ENCODE measurements around the gene BMPR1A.

- TF ChIP-seq, protein P1, sequence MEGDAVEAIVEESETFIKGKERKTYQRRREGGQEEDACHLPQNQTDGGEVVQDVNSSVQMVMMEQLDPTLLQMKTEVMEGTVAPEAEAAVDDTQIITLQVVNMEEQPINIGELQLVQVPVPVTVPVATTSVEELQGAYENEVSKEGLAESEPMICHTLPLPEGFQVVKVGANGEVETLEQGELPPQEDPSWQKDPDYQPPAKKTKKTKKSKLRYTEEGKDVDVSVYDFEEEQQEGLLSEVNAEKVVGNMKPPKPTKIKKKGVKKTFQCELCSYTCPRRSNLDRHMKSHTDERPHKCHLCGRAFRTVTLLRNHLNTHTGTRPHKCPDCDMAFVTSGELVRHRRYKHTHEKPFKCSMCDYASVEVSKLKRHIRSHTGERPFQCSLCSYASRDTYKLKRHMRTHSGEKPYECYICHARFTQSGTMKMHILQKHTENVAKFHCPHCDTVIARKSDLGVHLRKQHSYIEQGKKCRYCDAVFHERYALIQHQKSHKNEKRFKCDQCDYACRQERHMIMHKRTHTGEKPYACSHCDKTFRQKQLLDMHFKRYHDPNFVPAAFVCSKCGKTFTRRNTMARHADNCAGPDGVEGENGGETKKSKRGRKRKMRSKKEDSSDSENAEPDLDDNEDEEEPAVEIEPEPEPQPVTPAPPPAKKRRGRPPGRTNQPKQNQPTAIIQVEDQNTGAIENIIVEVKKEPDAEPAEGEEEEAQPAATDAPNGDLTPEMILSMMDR (conservative IDR thresholded peaks at IDR 0.05; ENCODE audit: low read depth, low read length) = no peak
- TF ChIP-seq BHLHE40 (IDR thresholded peaks at IDR 0.05; ENCODE audit: low read depth, low read length) = 0 out of 2 replicates have a peak, but pooled peaks have one; percentile 16
- no peak for TF ChIP-seq SMC3 (IDR thresholded peaks at IDR 0.05; ENCODE audit: low read depth, low read length)
- no peak for TF ChIP-seq POLR2A (IDR thresholded peaks at IDR 0.05; ENCODE audit: low read depth, low read length)
- TF ChIP-seq RFX5 (IDR thresholded peaks at IDR 0.05; ENCODE audit: low read depth, low read length) = no peak
- TF ChIP-seq ELK1 (IDR thresholded peaks at IDR 0.05; ENCODE audit: borderline replicate concordance, low read depth, low read length) = no peak
- TF ChIP-seq MXI1 (IDR thresholded peaks at IDR 0.05; ENCODE audit: borderline replicate concordance, low read depth, low read length) = no peak
- TF ChIP-seq RCOR1 (IDR thresholded peaks at IDR 0.05; ENCODE audit: insufficient replicate concordance, low read length) = no peak
- no peak for TF ChIP-seq MAZ (IDR thresholded peaks at IDR 0.05; ENCODE audit: borderline replicate concordance, low read depth, low read length)
- no peak for TF ChIP-seq MAFK (IDR thresholded peaks at IDR 0.05; ENCODE audit: low read depth, low read length)
- TF ChIP-seq RAD21 (IDR thresholded peaks at IDR 0.05; ENCODE audit: low read length) = no peak
- TF ChIP-seq, protein P2, sequence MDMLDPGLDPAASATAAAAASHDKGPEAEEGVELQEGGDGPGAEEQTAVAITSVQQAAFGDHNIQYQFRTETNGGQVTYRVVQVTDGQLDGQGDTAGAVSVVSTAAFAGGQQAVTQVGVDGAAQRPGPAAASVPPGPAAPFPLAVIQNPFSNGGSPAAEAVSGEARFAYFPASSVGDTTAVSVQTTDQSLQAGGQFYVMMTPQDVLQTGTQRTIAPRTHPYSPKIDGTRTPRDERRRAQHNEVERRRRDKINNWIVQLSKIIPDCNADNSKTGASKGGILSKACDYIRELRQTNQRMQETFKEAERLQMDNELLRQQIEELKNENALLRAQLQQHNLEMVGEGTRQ (IDR thresholded peaks at IDR 0.05; ENCODE audit: low read depth, low read length) = no peak
- no peak for TF ChIP-seq NFE2L2 (IDR thresholded peaks at IDR 0.05; ENCODE audit: low read depth, low read length)
- TF ChIP-seq CEBPB (IDR thresholded peaks at IDR 0.05; ENCODE audit: low read depth, low read length) = peak; percentile 73
Observed at GRCh38 chr10:86779220-86780017, 23.0 kb downstream of the BMPR1A start.
